ENCODE measurements around the gene RNLS.

Gene RNLS

DNA sequence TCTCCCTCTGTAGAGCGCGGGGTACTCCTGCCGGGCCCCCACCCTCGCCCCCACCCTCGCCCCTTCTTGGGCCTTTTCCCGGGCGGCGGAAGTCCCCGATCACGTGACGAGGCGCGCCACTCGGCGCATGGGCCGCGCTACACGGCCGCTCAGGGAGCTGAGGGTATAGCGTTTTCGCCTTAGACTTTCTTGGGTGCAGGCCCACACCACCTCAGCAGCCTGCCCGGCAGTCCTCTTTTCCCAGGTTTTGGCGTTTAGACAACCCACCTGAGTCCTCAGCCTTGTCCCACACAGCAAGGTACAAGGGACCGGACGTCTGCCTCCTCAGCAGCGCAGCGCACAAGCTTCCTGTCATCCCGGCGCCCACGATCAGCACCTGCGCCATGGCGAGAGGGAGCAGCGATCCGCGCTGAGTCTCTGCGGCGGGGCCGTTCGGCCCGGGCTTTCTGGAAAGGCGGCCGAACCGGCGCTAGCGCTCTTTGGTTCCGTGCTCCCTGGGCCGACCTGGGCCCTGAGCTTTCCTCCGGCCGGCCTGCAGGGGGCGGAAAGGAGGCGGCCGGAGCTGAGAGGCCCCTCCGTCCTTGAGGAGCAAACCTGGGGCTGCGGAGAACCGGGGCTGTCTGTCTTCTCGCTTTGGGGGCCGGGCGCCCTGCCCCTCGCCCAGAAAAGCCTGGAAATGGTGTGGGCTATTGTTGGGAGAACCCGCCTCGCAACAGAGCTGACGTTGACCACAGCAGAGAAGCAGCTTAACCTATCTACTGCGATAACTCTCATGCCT lies at the start of gene RNLS:
Gene RNLS, minus strand, starts transcription at position 513 of the 778 bp plus-strand sequence.
- DNase-seq = peak; percentile 25

DNA sequence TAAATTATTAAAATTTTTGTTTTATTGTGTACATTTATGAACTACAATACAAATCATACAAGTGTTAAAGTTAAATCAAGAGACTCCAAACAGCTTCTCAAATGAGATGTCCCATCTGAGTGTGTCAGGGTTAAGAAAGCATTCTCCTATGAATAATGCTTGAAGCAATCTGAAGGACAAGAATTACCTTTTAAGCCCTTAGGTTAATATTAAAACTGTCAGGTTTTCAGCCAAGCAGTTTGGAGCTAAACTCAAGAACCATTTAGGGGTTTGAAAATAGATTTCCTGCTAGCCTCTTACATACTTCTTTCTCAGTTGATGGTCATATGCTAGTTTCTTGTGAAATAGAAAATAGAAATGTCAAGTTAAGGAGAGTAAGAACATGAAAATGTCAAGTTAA lies 41.7 kb upstream of the RNLS start:
- DNase-seq = no peak

DNA sequence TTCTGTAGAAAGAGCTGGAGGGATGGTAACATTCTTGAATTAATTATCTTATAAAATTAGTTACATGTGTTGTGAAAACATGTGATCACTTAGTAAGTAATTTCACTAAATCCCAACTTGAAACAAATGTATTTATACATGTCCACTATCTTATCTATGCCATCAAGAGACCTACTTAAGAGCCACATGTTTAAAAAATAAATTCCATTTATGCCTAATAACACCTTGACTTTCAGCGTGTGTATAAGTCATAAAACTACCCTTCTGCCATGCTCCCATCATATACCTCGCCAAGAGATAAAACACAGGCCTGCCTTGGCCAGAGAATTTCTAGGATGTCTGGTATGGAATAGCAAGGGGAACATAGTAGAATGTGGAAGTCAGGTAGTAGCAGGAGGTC lies 40.7 kb upstream of the RNLS start:
- no peak for DNase-seq

DNA sequence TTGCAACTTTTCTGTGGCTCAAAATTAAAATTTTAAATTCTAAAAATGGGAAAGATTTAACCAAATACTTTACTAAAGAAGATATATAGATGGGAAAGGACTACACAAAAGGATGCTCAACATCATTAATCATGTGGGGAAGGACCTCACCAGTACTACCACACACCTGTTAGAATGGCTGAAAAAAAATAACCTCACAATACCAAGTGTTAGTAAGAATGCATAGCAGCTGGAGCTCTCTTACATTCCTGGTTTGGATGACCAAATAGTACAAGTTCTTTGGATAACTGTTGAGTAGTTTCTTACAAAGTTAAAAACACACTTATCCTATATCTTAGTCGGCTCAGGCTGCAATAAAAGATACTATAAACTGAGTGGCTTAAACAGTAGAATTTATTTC lies 37.3 kb upstream of the RNLS start:
- no peak for DNase-seq

DNA sequence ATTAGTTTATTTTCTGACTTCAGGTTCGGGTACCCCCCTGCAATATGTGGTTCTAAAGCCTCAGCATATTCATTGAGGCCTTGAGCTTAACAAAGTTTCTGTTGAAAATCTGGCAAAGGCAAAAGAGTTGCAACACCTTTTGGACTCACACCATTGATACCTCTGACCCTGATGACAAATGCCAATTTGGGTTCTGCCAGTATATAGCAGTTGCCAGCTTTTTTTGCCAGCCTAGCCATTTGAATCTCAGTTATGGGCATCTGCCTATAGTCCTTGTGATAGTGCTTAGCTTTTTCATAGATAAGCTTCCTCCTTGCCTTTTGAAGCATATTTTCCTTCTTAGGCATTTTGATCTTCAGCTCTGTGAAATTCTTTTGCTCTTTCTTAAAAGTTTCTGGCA lies 35.4 kb upstream of the RNLS start:
- no peak for DNase-seq

DNA sequence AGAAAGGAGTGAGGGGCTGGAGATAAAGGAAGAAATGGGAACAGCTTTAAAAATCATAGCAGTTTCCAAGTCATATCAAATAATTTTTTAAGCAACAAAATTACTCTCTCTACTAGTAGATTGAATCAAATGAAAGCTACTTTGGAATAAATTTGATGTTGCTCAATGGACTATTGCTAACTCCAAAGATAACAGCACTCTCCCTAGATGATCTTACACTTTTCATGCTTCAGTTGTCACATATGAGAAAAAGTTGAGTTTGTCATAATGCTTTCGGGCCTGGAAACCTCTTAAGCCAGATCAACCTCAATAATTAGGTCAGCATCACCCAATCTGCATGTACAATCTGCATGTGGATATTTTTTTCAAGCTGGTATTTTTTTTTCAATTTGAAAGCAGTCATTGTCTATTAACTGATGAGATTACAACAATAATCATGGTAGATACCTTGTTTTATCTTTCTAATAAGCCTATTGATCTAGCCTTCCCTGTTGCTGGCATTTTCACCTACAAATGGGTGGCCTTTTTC lies 34.7 kb upstream of the RNLS start:
- DNase-seq = no peak

DNA sequence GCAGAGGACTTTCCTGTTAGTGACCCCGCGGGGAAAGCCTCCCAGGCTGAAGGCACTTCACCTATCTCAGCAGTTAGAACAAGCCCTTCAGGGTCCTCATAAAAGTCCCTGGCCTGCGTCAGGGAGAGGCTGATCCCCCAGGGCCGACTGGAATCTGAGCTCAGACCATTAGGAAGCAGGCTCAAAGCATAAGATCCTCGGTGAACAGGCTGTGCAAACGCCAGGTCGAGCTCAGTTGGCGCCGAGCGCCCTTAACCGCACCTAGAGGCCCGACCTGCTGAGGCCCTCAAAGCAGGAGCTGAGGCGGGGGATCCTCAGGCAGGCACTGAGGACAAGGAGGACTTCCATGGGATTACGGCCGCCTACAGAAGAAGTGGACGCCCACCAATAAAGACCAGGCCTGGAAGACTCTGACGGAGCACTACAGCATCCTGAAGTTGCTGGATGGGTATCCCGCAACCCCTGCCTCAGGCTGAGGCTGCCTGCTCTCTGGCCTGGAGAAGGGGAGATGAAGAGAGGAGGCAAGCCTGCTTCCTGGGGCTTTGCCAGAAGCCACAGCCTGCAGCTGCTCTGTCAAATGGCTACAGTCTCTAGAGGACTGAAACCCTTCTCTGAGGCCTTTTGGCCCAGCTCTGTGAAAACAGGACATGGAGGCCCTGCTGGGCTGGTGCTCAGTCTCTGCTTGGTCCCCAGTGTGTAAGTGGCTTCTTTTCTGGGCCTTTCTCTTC lies 33.3 kb upstream of the RNLS start:
- no peak for DNase-seq

DNA sequence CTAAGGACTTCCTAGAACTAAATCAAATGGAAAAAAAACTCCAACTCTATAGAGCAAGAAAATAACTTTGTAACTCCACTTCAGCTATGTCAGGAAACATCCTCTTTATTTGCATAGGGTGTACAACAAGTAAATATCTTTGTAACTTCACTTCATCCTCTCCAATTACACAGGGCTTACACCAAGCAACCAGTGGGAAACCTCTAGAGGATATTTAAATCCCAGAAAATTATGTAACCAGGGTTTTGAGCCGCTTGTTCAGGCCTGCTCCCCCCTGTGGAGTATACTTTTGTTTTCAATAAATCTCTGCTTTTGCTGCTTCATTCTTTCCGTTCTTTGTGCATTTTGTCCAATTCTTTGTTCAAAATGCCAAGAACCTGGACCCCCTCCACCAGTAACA lies 25.7 kb upstream of the RNLS start:
- DNase-seq = no peak

DNA sequence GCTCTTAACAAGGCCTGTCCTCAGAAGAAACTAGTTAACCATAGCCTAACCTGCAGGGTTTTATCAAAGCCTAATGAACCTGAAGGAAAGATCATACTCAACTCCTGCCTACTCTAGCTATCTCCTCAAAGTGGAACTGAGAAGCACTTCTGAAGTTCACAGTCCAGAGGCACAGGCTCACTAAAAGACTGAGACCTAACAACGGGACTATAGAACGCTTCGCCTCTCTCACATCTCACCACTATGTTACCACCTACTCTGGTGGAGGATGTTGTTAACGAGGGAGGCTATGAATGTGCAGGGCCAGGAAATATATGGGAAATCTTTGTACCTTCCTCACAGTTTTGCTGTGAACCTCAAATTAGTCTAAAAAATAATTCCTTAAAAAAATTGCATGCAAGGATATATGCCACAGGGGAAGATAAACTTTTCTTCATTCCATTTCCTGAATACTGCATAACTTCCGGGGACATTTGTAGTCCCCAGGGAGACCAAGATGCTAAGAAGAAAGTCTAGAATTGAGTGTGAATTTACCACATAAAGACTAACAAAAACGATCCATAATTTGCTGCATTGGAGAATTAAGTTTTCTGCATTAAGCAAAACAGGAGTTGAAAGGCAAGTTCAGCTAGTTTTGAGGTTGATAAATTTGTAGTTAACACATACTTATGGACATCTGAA lies 25.1 kb upstream of the RNLS start:
- no peak for DNase-seq

DNA sequence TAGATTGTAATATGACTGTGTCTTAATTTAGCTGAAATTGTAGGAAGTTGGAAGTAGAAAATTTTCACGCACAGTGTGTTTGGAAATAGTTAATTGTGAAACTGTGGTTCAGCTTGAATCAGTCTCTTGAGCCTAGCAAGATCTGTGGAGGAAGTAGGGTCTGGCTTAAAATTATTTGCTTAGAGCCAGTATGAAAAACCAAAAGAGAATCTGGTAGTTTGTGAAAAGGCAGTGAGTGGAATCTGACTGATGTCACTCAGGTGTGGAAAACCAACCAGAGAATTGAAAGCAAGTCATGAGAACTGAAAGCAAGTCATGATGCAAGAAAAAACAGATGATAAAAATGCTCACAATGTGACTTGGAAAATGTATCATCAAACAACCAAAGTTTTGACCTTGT lies 14.9 kb upstream of the RNLS start:
- no peak for DNase-seq

DNA sequence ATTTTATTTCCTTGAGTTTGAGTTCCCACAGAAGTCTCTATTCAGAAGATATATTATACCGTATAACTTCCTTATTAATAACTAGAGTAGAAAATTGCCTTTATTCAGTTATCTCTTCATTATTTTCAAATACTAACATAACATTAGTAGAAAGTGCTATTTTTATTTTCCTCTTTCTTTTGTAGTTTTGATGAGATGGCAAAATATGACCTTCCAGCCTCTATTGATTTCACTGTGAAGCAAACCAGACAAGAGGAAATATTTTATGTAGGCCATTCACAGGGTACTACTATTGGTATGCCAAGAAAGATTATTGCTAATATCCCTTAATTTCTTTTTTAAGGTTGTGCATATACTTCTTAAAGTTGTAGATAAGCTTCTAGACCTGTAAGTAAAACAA lies 11.4 kb upstream of the RNLS start:
- DNase-seq = no peak

DNA sequence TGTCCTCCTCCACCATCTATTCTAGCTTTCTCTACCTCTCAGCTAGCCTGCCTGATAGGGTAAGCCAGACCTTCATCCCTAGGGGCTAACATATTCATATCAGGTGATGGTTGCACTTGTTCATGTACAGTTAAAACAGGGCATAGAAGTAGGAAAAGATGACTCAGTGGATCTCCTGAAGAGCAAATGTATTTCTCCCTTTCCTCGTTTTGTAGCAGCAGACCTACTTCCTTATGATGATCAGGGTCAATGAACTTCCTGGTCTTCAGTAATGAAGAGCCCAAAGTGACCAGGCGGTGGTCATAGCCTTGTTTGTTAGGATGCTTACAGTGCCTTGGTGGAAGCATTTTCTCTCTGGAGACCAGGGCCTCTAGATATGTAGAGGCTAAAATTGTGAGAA lies 9.8 kb upstream of the RNLS start:
- no peak for DNase-seq

DNA sequence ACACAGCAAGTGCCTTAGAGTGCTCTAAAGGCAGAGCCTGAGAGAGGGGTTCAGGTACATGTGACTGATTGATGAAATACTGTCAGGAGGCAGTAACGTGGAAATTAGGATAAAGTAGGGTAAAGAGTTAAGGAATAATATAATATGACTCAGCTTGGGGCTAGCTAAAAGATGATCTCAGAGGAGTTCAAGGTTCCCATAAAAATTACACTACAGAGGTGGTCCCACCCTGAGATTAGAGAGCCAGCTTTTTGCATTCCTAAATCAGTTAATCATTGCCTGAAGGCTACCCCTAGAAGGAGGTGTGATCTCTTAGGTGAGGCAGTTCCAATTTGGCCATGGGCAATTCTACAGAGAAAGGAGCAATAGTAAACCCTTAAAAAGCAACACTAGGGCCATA lies 9.3 kb upstream of the RNLS start:
- no peak for DNase-seq

DNA sequence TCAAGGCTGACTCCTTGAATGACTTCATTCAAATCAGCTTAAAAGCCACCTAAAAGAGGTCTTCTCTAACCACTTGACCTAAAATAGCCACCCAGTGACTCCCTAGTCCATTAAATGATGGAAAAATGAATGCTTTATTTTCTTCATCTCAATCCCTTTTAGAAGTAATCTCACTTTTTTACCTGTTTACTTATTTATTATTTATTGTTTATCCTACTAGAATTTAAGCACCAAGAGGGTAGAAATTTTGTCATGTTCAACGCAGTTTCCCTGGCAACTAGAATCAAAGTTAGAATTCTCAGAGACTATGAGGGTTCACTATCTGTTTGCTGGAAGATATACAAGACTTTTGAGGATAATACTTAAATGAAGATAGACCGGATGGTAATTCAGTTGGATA lies 3.3 kb upstream of the RNLS start, which contains the start of gene LIPJ:
Gene LIPJ, plus strand, starts transcription at position 301 of the 400 bp plus-strand sequence. CDS start 3,926 bp downstream, outside the sequence.
- no peak for DNase-seq

DNA sequence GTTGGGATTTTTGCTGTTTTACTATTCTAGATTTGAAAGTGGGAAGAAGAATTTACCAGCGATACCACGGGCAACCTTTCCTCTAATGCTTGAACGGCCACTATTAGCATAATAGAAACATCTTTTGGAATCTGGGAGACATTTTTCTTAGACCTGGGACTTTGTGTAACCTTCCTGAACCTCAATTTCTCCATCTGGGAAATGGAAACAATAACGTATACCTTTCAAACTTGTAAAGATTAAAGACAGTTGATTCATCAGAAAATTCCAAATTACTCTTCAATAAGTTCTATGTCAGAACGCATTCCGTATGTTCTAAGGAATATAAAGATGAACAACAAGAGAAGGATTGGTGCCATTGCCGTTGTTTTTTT lies 453 bp upstream of the RNLS start:
- no peak for DNase-seq

DNA sequence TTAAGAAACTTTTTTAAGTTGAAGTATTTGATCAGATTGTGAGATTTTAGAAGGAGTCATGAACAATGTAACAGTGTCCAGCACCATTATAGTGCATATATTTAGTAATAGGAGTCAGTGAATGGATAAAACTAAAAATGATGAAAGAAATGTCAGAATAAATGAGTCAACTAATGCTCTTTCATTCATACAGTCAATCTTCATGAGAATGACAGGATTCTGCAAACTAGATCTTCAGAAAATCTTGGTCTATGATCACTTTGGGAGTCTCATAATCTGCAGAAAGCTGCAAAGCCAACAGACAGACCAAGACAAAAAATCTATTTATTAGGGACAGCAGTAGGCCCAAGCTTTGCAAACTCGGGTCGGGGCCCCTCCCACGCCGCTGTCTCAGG lies 710 bp downstream of the RNLS start:
- no peak for DNase-seq

DNA sequence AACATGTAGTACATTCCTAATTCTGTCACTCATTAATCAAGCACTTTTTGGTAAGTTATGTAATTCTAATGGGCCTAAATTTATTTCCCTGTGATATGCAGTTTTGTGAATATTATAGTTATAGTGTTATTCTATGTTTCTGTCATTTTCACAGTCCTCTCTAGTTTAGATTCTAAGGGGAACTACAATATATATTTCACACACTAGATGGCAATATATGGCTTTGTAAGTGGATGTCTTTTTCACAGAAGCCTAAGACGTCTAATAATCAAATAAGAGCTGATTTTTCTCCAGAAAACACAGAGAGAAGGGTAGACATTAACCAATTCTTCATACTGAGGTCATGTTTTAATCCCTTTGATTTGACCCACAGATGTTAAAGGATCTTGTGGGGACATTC lies 18.0 kb downstream of the RNLS start:
- DNase-seq = no peak

DNA sequence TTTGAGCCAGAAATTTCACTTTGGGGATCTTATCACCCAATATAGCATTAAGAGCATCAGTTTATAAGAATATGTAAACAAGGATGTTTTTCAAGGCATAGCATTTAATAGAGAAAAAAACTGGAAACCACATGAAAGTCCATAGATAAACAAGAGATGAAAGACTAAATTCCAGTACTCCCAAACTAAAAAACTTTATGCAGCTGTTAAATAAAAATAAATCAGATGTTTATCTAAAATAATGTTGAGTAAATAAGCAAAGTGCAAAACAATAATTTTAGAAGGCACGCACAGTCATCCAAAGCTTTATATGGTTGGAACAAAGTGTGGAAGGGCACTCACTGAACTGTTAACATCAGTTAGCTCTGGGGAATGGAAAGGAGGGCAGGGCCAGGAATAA lies 21.0 kb downstream of the RNLS start:
- DNase-seq = no peak

DNA sequence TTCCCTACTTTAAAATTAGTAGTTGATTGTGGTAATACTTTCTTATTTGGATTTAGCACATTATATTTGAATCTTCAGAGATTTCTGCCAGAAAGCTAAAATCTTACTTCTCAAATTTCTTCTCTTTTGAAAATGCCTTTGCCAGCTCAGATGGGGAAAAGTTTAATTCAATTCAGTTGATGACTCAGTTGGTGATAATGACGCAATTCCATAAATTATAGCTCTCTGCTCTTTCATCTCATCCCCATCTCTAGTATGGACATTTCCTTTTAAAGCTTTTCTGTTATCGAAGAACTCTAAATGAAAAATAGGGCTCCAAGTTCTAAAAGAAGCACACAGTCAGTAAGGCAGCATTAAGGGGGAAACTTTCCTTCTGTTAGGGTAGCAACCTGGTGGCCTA lies 25.5 kb downstream of the RNLS start:
- no peak for DNase-seq

DNA sequence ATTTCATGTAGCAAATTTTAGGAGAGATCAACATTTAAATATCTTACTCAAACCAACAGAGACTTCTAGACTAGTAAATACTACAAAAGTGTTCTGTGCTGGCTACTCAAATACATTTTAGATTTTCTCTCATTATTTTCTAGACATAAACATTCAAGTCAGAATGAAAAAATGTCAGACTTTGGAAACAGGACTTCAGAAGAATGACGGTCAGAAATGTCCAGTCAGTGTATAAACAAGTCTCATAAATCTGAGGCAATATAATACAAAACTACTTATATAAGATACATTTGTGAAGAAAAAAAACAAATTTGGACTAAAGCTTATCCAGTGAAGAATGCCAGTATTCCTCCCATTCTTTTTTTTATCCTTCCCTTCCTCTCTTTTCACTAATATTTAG lies 25.9 kb downstream of the RNLS start:
- DNase-seq = no peak

DNA sequence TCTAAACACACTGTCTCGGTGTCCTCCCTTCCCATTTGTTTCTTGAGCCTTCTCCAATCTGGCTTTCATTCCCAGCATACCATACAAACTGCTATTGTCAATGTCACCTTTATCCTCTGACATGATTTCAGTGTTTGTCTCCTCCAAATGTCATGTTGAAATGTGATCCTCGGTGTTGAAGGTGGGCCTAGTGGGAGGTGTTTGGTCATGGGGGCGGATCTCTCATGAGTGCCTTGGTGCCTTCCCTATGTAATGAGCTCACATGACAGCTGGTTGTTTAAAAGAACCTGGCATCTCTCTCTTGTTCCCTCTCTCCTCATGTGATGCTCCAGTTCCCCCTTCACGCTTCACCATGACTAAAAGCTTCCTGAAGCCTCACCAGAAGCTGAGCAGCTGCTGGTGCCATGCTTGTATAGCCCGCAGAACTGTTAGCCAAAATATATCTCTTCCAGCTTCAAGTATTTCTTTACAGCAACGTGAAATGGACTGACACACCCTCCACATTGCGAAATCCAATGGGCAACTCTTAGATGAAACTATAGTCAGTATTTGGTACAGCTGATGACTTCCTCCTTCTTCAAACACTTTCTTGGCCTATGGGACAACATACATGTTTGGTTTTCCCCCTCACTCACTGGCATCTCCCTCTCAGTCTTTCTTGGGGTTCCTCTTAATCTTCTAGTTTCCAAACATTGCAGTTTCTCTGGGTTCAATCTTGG lies 27.8 kb downstream of the RNLS start:
- DNase-seq = no peak

DNA sequence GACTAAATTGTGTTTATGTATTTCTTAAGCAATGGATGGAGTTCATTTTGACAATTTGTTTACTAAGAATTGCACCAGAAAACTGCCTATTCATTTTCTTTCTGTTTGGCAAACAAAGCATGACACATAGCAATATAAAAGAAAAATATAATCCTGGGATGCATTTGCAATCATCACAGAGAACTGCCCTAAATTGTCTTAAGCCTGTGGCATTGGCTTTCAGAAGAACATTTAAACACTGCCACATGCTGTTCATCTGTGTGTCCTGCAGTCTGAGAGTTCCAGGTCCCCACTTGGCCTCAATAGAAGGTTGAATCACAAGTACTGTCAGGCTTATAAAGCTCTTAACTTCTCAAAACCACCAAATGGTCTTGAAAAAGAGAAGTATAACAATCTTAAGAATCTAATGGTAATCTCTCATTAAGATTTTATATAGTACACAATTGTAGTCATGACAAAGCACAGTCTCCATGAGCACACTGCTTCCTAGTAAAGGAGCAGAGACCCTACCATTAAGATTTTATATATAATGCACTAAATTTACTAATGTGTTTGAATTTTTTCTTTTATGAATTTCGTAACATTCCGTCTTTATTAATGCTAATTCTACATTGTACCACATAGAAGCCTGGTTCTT lies 29.9 kb downstream of the RNLS start:
- DNase-seq = peak; percentile 20

DNA sequence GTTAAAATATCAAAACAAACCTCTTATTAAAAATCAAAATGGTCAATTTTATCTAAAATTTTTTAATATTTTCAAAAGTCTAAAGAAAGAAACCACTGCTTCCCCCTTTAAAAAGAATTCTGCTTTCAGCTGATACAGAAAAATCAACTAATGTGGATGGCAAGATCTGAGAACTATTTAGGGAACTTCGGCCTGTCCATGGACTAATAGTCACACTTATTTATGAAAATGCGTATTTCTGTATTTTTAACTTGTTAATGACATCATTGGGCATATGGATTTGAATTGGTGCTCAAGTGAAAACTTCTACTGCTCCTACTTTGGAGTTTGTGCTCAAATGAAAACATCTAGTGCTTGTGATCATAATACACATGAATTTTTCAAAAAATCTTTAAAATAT lies 31.9 kb downstream of the RNLS start:
- no peak for DNase-seq
